H1 (cell line): ENCODE data around the gene RASA4B. TPM values are rescaled to one million over a fixed set of nuclear protein-coding genes. Genes with fewer than 3 reads are reported as not detected.
"Not testable (repeated sequence)": the region's sequence is repeated elsewhere in the genome, so short reads cannot be mapped to it uniquely, and the experiment has no call there.

Source experiments
- CTCF ChIA-PET: fragments of 300-600 bp; sonication (Branson Sonifier 250); formaldehyde crosslinking; loops from one replicate; lab custom pipeline; 2021; ENCODE audit not compliant: partially characterized antibody; lab: Charles Lee
- POLR2A ChIA-PET: fragments of 300-600 bp; sonication (Branson Sonifier 250); formaldehyde crosslinking; loops from one replicate; lab custom pipeline; 2021; ENCODE audit warnings: inconsistent platforms; ENCODE audit not compliant: partially characterized antibody; lab: Charles Lee
- DNase-seq, 2 experiments: peaks; one replicate each; pipeline versions ENCODE4 v3.0.0 to v3.0.0-alpha.2; 2010 to 2022; ENCODE audit warnings: low spot score in 2 of 2, low read depth in 1 of 2, mixed read lengths in 1 of 2
- FAIRE-seq: peaks from 2 replicates; lab custom pipeline; 2011; peaks lifted over from hg19 to GRCh38; lab: Jason Lieb, UNC
- H2AFZ ChIP-seq: 2 replicates; pipeline ENCODE4 v1.8.1; 2012; ENCODE audit warnings: low read length, inconsistent platforms
- H2AK5ac ChIP-seq: 2 replicates; pipeline ENCODE4 v1.6.1; 2013; ENCODE audit warnings: low read depth, low read length
- H2BK120ac ChIP-seq: replicated peaks from 2 replicates; pipeline ENCODE3; 2013; ENCODE audit warnings: low read depth, low read length, inconsistent platforms
- H2BK12ac ChIP-seq: 2 replicates; pipeline ENCODE4 v1.6.1; 2013; ENCODE audit warnings: low read depth, low read length
- H2BK15ac ChIP-seq: 2 replicates; pipeline ENCODE4 v1.6.1; 2013; ENCODE audit warnings: low read length
- H2BK20ac ChIP-seq: 2 replicates; pipeline ENCODE4 v1.6.1; 2013; ENCODE audit warnings: low read length
- H2BK5ac ChIP-seq: 2 replicates; pipeline ENCODE4 v1.6.1; 2013; ENCODE audit warnings: low read depth, low read length
- H3K14ac ChIP-seq: 2 replicates; pipeline ENCODE4 v1.6.1; 2013; ENCODE audit warnings: inconsistent platforms; ENCODE audit not compliant: insufficient read length
- H3K18ac ChIP-seq: 2 replicates; pipeline ENCODE4 v1.6.1; 2013; ENCODE audit warnings: low read length; ENCODE audit errors: extremely low read depth
- H3K23ac ChIP-seq: 2 replicates; pipeline ENCODE4 v1.6.1; 2013; ENCODE audit warnings: inconsistent platforms; ENCODE audit not compliant: insufficient read length
- H3K23me2 ChIP-seq: 2 replicates; pipeline ENCODE4 v1.6.1; 2013; ENCODE audit warnings: low read depth, low read length
- H3K27ac ChIP-seq: 2 replicates; pipeline ENCODE4 v1.6.1; 2011; ENCODE audit warnings: low read depth, low read length, inconsistent platforms
- H3K27me3 ChIP-seq, 4 experiments: replicated peaks in 1 of 4; 1 replicate in 1 of 4; 2 replicates in 3 of 4; pipeline versions ENCODE4 v1.6.1 to v1.8.1; 2011 to 2013; ENCODE audit warnings: low read length in 3 of 4, mild to moderate bottlenecking in 3 of 4, inconsistent platforms in 2 of 4, mixed read lengths in 2 of 4, moderate library complexity in 1 of 4; ENCODE audit not compliant: control insufficient read depth in 3 of 4, insufficient read depth in 3 of 4; ENCODE audit errors: extremely low read depth in 1 of 4
- H3K36me3 ChIP-seq, 4 experiments: 2 replicates each; pipeline versions ENCODE4 v1.6.1 to v1.8.1; 2011 to 2013; ENCODE audit warnings: mild to moderate bottlenecking in 4 of 4, low read length in 3 of 4, moderate library complexity in 2 of 4, control low read depth in 1 of 4, inconsistent platforms in 1 of 4; ENCODE audit not compliant: insufficient read depth in 4 of 4, control insufficient read depth in 2 of 4
- H3K4ac ChIP-seq: replicated peaks from 2 replicates; pipeline ENCODE3; 2013; ENCODE audit warnings: low read length, low read depth, mixed read lengths, inconsistent platforms; ENCODE audit not compliant: insufficient read length
- H3K4me1 ChIP-seq, 4 experiments: replicated peaks in 1 of 4; 1 replicate in 1 of 4; 2 replicates in 3 of 4; pipeline versions ENCODE4 v1.6.1 to v1.8.1; 2011 to 2013; ENCODE audit warnings: low read length in 3 of 4, inconsistent platforms in 2 of 4, mixed read lengths in 1 of 4; ENCODE audit not compliant: insufficient read depth in 4 of 4, control insufficient read depth in 3 of 4
- H3K4me2 ChIP-seq, 2 experiments: 2 replicates each; pipeline versions ENCODE4 v1.6.1 to v1.8.1; 2011 to 2013; ENCODE audit warnings: low read depth in 2 of 2, low read length in 2 of 2, control low read depth in 1 of 2, inconsistent platforms in 1 of 2, mild to moderate bottlenecking in 1 of 2; ENCODE audit not compliant: insufficient read depth in 1 of 2
- H3K4me3 ChIP-seq, 4 experiments: fragments of 200-600, 300-600 bp in 1 of 4; sonication (generic), shearing (Covaris generic), sonication (Bioruptor Twin) in 1 of 4; 2 replicates each; pipeline versions ENCODE4 v1.5.1 to v1.8.1; 2011 to 2016; ENCODE audit warnings: low read length in 4 of 4, low read depth in 3 of 4, control low read depth in 2 of 4, inconsistent platforms in 2 of 4, mild to moderate bottlenecking in 2 of 4, mixed read lengths in 1 of 4, moderate library complexity in 1 of 4; ENCODE audit not compliant: insufficient read depth in 2 of 4; ENCODE audit errors: extremely low read depth in 1 of 4
- H3K56ac ChIP-seq: replicated peaks from 2 replicates; pipeline ENCODE3; 2013; ENCODE audit warnings: low read depth, mild to moderate bottlenecking, mixed read lengths, low read length, inconsistent platforms; ENCODE audit not compliant: insufficient read length
- H3K79me1 ChIP-seq: 2 replicates; pipeline ENCODE4 v1.6.1; 2013; ENCODE audit warnings: low read depth, low read length, control low read depth
- H3K79me2 ChIP-seq, 2 experiments: 2 replicates each; pipeline versions ENCODE4 v1.6.1 to v1.8.1; 2012 to 2013; ENCODE audit warnings: low read length in 2 of 2, mild to moderate bottlenecking in 2 of 2, inconsistent platforms in 1 of 2; ENCODE audit not compliant: insufficient read depth in 2 of 2, control insufficient read depth in 1 of 2
- H3K9ac ChIP-seq, 4 experiments: replicated peaks in 1 of 4; 1 replicate in 1 of 4; 2 replicates in 3 of 4; pipeline versions ENCODE4 v1.6.1 to v1.8.1; 2011 to 2013; ENCODE audit warnings: low read depth in 3 of 4, low read length in 3 of 4, control low read depth in 2 of 4, mild to moderate bottlenecking in 2 of 4, moderate library complexity in 2 of 4, inconsistent platforms in 1 of 4; ENCODE audit errors: extremely low read depth in 1 of 4
- H3K9me3 ChIP-seq, 2 experiments: 2 replicates each; pipeline versions ENCODE4 v1.6.1 to v1.8.1; 2012 to 2013; ENCODE audit warnings: mild to moderate bottlenecking in 2 of 2, moderate library complexity in 2 of 2, control low read depth in 1 of 2, inconsistent platforms in 1 of 2, low read depth in 1 of 2, low read length in 1 of 2, mixed read lengths in 1 of 2; ENCODE audit not compliant: insufficient read depth in 2 of 2
- H4K20me1 ChIP-seq, 2 experiments: replicated peaks in 1 of 2; 2 replicates each; pipeline versions ENCODE3 to v1.8.1; 2011 to 2013; ENCODE audit warnings: inconsistent platforms in 2 of 2, low read length in 2 of 2, mild to moderate bottlenecking in 1 of 2; ENCODE audit not compliant: insufficient read depth in 2 of 2, control insufficient read depth in 1 of 2
- H4K5ac ChIP-seq: 2 replicates; pipeline ENCODE4 v1.6.1; 2013; ENCODE audit warnings: low read length, low read depth, mixed read lengths, inconsistent platforms; ENCODE audit not compliant: insufficient read length
- H4K8ac ChIP-seq: 2 replicates; pipeline ENCODE4 v1.8.0; 2013; ENCODE audit warnings: mild to moderate bottlenecking, moderate library complexity, low read length, inconsistent platforms; ENCODE audit not compliant: insufficient read depth; ENCODE audit errors: extremely low read depth
- H4K91ac ChIP-seq: replicated peaks from 2 replicates; pipeline ENCODE3; 2013; ENCODE audit warnings: low read length, mixed read lengths, inconsistent platforms; ENCODE audit not compliant: insufficient read length
- WGBS, 2 experiments: shearing (Covaris generic) in 1 of 2; methylation state at CpG; one replicate each; pipeline versions ENCODE4 v1.1.6 to v1.1.7; 2013 to 2015; ENCODE audit warnings: low lambda C conversion rate in 2 of 2, mixed read lengths in 2 of 2, inconsistent platforms in 1 of 2, low coverage in 1 of 2, missing lambda C conversion rate in 1 of 2; ENCODE audit not compliant: insufficient replicate concordance in 2 of 2, insufficient coverage in 1 of 2, insufficient read length in 1 of 2; ENCODE audit errors: extremely low coverage in 1 of 2, missing lambda C conversion rate in 1 of 2; 5-methylcytosine and 5-hydroxymethylcytosine counted together
- polyA plus RNA-seq, 7 experiments: library from polyadenylated mRNA; depleted of rRNA in 3 of 7; stranded (reverse) in 5 of 7; unstranded in 2 of 7; fragments of >200 nt in 5 of 7; fragments of 200-250 nt in 2 of 7; gene quantifications; 1 replicate in 5 of 7; 2 replicates in 1 of 7; 4 replicates in 1 of 7; pipeline versions ENCODE4 v1.2.1 to v1.2.3, GENCODE V29; 2011 to 2013; ENCODE audit warnings: missing spikeins in 2 of 7, mixed read lengths in 2 of 7
- total RNA-seq: library from RNA; stranded (reverse); fragmentation: NEBNext Ultra II Directional; extraction: Animal tissue kit (Norgen Biotek cat#: 25700); gene quantifications from 2 replicates; pipeline ENCODE4 v1.2.1, GENCODE V29; 2021

RASA4B gene
- total and polyA plus RNA-seq, 2 of the 8 experiments (the other 6 are each of a cell fraction or from before 2014, with no cell fraction given) = 3.4 to 6.7 TPM

- H4K5ac ChIP-seq, FAIRE-seq, H3K36me3 ChIP-seq, DNase-seq, CTCF ChIA-PET, H2AFZ ChIP-seq, H3K4me2 ChIP-seq, H3K4me3 ChIP-seq, H3K23me2 ChIP-seq, H3K27ac ChIP-seq, H3K9me3 ChIP-seq, H4K8ac ChIP-seq, H3K23ac ChIP-seq, H3K4me1 ChIP-seq, H3K4ac ChIP-seq, H2BK12ac ChIP-seq, H4K91ac ChIP-seq, H3K79me1 ChIP-seq, H3K56ac ChIP-seq, H3K9ac ChIP-seq, H2BK120ac ChIP-seq, H3K18ac ChIP-seq, H2AK5ac ChIP-seq, POLR2A ChIA-PET, H4K20me1 ChIP-seq, H2BK20ac ChIP-seq, H3K14ac ChIP-seq, H2BK5ac ChIP-seq, H3K79me2 ChIP-seq, H2BK15ac ChIP-seq, H3K27me3 ChIP-seq: not testable (repeated sequence)
- 96% methylated on average over 4 of the region's 8 CpGs; no CpG with 5 or more reads in 1 of the 2 experiments for WGBS, 2 experiments
Measured at GRCh38 chr7:102542083-102542482, 24.5 kb upstream of the RASA4B start.

- H3K79me1 ChIP-seq, H4K20me1 ChIP-seq, H3K27ac ChIP-seq, H4K5ac ChIP-seq, H3K79me2 ChIP-seq, H3K27me3 ChIP-seq, H2BK20ac ChIP-seq, H4K8ac ChIP-seq, H3K18ac ChIP-seq, H3K4me2 ChIP-seq, CTCF ChIA-PET, H2BK12ac ChIP-seq, H3K23ac ChIP-seq, H3K56ac ChIP-seq, H3K4ac ChIP-seq, H2AFZ ChIP-seq, POLR2A ChIA-PET, H3K36me3 ChIP-seq, H3K9me3 ChIP-seq, FAIRE-seq, H4K91ac ChIP-seq, H2BK15ac ChIP-seq, H2BK120ac ChIP-seq, H3K4me1 ChIP-seq, H3K9ac ChIP-seq, H2AK5ac ChIP-seq, H3K4me3 ChIP-seq, H2BK5ac ChIP-seq, H3K14ac ChIP-seq, H3K23me2 ChIP-seq: not testable (repeated sequence)
- WGBS, 2 experiments = 100% methylated on average over 4 of the region's 6 CpGs; no CpG with 5 or more reads in 1 of the 2 experiments
- peak in 1 of 2 experiments; percentile 41 for DNase-seq
Measured at GRCh38 chr7:102540604-102541003, 23.0 kb upstream of the RASA4B start.
